CD4-positive, alpha-beta T cell treated with Interleukin-21 for 1 hour (primary cell): Measurements from ENCODE around the gene DNAH1.

Source experiments
- DNase-seq: peaks from one replicate; pipeline ENCODE4 v3.0.0-alpha.2; 2020

DNAH1 gene

GRCh38 chr3:52291508-52292181, 24.5 kb upstream of the DNAH1 start:
- DNase-seq, result peak; percentile 49

GRCh38 chr3:52292247-52293065, 23.7 kb upstream of the DNAH1 start:
- DNase-seq, result no peak

- no peak for DNase-seq
Measured at GRCh38 chr3:52293491-52294319, 22.4 kb upstream of the DNAH1 start.

GRCh38 chr3:52294320-52295150, 21.6 kb upstream of the DNAH1 start:
- DNase-seq, result no peak

GRCh38 chr3:52295671-52296208, 20.4 kb upstream of the DNAH1 start:
- DNase-seq, result no peak

GRCh38 chr3:52297242-52298148, 18.6 kb upstream of the DNAH1 start:
- DNase-seq, result no peak

GRCh38 chr3:52298149-52299098, 17.7 kb upstream of the DNAH1 start:
- no peak for DNase-seq

- no peak for DNase-seq
Measured at GRCh38 chr3:52299247-52299878, 16.8 kb upstream of the DNAH1 start.

- no peak for DNase-seq
Measured at GRCh38 chr3:52299879-52300611, 16.1 kb upstream of the DNAH1 start.

- peak; percentile 8 for DNase-seq
Measured at GRCh38 chr3:52302426-52303145, 13.5 kb upstream of the DNAH1 start.

GRCh38 chr3:52303811-52304210, 12.3 kb upstream of the DNAH1 start:
- no peak for DNase-seq

GRCh38 chr3:52305926-52306325, 10.2 kb upstream of the DNAH1 start:
- no peak for DNase-seq

- DNase-seq, result no peak
Measured at GRCh38 chr3:52306978-52307377, 9.1 kb upstream of the DNAH1 start.

GRCh38 chr3:52308308-52308707, 7.8 kb upstream of the DNAH1 start:
- no peak for DNase-seq

- DNase-seq, result peak; percentile 73
Measured at GRCh38 chr3:52310861-52311575, 5.1 kb upstream of the DNAH1 start.

GRCh38 chr3:52311576-52312119, 4.5 kb upstream of the DNAH1 start:
- DNase-seq, result no peak

GRCh38 chr3:52313188-52313773, 2.8 kb upstream of the DNAH1 start:
- no peak for DNase-seq
